GDM1 (cell line): ENCODE data around the gene RBBP9.
"Not testable (repeated sequence)": the region's sequence is repeated elsewhere in the genome, so short reads cannot be mapped to it uniquely, and the experiment has no call there.

Source experiments
- DNase-seq: peaks from one replicate; lab custom pipeline; 2025; lab: John Stamatoyannopoulos, UW

Gene RBBP9

DNA sequence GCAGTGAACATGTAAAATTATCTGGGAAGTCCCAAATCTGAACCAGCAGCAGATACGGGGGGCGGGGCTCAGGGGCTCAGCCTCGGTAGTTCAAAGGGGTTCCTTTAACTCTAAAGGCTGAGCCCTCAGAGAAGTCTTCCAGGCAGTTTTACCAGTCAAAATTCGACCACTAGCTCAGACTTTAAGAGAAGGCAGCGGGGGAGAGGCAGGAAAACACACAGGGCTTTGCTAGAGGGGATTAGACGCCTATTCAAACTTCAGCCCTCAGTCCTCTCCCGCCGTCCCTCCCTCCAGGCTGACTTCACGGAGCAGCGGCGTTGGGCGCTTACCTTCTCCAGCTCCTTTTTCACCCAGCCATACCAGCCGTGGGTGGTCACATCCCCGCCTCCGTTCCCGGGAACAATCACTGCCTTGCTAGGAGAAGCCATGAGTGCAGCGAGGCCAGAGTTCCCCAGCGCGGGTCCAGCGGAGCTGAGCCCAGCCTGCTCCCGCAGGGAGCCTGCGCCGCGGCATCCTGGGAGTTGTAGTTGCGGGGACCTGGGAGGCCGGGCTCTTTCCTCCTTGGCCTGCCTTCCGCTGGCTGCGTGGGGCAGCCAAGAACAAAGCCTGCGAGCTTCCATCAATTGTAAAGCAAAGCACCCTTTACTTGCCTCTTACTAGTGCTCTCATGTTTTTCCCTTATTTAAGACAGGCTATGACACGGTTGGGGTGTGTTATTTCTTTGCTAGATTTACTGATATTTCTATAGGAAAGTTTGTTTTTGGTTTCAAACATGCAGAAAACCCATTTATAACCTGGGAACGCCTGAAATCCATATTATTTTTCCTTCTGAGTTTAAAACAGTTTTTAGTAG is at the start of gene RBBP9:
RBBP9 (minus strand) TSS at position 486 of the 853 bp plus-strand sequence; CDS start at position 428, 58 bp downstream.
- peak; percentile 74 for DNase-seq

DNA sequence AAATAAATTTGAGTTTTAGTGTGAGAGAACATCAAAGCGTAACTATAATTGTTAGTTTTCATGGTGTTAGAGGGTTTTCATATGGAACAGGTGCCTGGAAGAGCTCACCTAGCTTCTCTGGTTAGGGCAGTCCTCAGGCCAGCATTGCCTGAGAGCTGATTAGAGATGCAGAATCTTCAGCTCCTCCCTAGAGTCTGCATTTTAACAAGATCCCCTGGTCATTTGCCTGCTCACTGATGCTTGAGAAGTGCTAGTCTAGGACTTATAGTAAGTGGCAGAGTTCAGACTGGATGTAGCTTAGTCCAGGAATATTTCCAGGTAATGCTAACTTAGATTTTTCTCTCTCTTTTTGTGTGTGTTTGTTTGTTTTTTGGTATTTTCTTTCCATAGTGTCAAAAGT is 48.5 kb upstream of the RBBP9 start:
- DNase-seq, result no peak

DNA sequence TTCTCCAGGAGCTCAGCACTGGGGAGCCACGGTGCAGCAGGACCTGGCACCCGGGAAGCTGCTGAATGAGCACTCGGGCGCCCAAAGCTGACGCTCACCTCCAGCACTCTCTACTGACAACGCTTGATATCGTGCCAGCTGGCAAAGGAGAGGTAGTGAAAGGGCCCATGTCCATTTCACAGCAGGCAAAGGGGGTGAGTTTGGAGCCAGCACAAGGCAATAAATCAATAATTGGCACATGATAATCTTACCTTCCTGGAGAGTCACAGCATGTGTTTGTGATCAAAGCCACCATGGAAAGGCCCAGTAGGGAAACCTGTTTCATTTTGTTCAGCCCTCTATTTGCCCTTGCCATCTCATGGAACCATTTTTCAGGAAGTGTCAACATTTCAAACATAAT is 46.9 kb upstream of the RBBP9 start:
- DNase-seq, result no peak

DNA sequence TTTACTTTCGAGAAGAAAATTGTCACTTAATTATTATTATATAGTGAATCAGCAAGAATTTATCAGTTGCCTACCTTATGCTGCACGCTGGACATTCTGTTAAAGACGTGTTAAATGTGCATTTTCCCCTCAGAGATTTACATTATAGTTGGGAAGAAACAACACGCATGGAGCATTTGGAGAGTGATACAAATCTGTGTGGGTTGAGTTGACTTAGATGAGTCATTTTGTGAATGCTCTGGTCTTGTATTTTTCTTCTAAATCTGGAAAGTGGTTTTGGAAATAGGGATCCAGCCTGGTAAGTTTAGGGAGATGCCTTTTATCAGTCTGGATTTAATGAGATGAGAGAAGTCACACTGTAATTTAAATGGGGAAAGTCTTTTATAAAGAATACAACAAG is 46.2 kb upstream of the RBBP9 start:
- DNase-seq, result no peak

DNA sequence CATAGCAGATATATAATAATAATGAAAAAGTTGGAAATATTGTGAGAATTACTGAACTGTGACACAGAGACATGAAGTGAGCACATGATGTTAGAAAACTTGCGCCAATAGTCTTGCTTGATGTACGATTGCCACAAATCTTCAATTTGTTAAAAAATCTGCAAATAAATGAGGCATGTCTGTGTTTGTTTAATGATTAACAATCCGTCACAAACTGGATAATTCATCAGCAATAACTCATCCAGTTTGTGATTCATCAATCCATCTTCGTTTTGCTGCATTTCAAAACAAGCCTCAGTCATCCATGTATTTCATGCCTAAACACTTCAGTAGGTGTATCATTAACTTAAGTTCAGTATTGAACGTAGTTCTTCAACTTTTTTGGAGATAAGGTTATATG is 44.7 kb upstream of the RBBP9 start:
- DNase-seq, result no peak

DNA sequence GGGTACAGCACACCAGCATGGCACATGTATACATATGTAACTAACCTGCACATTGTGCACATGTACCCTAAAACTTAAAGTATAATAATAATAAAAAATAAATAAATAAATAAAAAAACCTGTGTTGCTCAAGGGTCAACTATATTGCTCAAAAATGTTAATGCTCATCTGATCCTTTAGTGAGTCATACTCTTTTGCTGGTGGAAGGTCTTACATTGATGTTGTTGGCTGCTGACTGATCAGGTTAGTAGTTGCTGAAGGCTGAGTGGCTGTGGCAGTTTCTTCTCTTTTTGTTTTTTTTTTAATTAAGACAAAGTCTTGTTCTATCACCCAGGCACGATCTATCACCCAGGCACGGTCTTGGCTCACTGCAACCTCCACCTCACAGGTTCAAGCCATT is 40.6 kb upstream of the RBBP9 start:
- DNase-seq, result no peak

DNA sequence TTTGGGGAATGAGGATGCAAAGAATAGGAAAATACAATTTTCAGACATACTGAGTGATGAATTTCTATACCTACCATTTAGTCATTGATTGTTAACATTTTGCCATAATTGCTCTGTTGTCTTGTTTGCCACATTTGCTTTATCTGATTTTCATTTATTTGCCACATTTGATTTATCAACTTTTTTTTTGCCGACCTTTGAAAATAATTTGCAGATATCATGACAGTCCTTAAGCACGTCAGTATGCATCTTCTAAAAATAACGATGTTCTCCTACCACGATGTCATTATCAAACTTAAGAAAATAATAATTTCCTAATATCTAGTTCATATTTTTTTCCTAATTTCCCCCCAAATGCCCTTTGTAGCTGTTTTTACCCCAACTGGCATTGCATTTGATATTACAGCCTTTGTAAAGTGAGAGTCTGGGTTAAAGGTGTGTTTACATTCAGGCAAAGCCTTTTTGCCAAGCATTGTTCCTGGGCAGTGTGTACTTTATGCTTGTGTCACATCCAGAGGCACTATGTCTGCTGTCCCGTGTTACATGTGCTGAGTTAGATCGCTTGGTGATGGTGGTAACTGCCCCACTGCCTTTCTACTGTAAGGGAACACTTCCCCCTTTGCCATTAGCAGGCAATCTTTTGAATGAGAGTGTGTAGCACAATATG is 37.1 kb upstream of the RBBP9 start:
- DNase-seq, result no peak

DNA sequence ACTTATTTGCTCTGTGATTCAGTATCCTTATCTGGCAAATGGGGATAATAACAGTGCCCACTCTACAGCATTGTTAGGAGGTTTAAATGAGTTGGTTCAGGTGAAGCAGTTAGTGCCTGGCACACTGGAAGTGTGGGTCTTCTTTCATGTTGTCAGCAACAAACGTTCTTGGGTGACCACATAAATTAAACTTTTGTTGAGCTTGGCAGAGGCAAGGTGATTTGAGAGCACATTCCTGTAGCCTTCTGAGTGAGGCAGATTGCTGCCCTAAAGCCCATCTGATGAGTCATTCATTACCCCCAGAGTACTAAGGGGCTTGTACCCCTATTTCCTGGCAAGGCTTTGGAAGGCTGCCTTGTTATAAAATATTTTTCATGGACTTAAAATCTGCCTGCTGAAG is 36.5 kb upstream of the RBBP9 start:
- DNase-seq, result no peak

DNA sequence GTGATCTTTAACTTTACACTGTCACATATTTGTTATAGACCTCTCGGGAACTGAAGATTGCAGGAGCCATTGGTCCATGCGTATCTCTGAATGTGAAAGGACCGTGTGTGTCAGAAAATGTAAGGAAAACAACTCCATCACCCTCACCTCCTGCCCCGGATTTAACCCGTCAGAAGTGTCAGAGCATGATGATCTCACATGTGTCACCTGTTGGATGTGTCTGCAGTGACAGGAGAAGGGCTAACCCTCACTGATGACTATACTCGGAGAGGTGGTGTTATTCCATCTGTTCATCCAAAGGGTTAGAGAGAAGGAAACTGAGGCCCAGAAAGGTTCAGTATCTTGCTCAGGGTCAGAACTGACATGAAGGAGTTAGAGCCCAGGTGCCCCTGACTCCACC is 35.6 kb upstream of the RBBP9 start:
- DNase-seq, result no peak

DNA sequence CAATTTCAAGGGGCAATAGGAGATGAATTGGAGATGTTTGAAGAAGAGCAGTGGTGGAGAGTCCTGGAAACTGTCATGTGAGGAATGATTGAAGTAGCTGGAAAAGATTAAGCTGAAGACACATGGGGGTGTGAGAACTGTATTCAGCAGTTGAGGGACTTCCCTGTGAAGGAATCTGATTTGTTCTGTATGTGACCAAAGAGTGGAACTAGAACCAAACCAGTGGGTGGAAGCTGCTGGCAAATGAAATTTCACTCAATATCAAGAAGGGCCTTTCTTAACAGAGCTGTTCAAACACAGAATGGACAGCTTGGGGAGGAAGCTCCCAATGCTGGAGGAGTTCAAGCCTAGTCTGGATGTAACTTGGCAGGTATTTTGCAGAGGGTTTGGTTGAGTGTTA is 32.0 kb upstream of the RBBP9 start:
- no peak for DNase-seq

DNA sequence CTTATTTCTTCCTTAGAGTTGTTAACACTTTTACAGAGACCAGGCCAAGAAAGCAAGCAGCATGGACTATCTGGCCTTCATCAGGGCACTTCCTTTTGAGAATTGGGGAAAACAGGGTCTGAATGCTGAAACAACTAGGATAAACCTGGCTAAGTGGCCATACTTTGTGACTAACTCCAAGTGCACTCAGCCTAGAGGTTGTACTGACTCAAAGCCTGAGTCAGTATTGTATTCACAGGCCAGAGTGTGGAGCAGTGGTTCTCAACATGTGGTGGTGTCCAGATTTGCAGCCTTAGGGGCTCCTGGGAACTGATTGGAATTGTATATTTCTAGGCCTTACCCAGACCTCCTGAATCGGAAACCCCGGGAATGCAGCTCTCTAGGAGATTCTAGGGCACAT is 30.8 kb upstream of the RBBP9 start:
- DNase-seq, result no peak

DNA sequence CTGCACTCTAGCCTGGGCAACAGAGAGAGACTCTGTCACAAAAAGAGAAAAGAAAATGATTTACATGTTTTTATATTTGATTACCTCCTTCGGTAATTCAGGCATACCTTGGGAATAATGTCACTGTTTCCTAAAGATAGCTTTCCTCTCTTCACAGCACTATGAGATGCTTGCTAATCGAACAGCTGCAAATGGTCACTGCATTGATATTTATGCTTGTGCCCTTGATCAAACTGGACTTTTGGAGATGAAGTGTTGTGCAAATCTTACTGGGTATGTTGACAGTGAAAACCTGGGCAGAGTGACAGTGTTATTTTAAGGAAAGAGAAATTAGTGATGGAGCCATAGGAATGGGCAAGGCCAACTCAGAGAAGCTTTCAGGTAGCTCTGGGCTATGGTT is 30.3 kb upstream of the RBBP9 start:
- no peak for DNase-seq

DNA sequence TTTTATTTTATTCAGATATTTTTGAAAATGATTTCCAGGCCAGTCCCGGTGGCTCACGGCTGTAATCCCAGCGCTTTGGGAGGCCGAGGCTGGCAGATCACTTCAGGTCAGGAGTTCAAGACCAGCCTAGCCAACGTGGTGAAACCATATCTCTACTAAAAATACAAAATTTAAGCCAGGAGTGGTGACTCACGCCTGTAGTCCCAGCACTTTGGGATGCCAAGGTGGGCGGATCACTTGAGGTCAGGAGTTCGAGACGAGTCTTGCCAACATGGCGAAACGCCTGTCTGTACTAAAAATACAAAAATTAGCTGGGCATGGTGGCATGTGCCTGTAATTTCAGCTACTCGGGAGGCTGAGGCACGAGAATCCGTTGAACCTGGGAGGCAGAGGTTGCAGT is 29.7 kb upstream of the RBBP9 start:
- not testable (repeated sequence) for DNase-seq

DNA sequence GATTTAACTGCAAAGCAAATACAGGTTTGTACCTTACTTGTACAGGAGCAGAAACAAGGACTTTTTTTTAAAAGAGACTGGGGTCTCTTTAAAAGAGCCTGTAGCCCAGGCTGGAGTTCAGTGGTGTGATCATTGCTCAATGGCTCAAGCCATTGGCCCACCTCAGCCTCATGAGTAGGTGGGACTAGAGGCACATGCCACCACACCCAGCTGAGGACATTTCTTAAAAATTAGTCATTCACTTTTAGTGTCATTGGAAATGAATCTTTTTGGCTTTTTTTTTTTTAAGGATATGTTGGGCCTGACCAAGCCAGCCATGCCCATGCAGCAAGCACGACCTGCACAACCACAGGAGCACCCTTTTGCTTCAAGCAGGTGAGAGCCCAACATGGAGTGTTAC is 27.6 kb upstream of the RBBP9 start:
- DNase-seq, result no peak

DNA sequence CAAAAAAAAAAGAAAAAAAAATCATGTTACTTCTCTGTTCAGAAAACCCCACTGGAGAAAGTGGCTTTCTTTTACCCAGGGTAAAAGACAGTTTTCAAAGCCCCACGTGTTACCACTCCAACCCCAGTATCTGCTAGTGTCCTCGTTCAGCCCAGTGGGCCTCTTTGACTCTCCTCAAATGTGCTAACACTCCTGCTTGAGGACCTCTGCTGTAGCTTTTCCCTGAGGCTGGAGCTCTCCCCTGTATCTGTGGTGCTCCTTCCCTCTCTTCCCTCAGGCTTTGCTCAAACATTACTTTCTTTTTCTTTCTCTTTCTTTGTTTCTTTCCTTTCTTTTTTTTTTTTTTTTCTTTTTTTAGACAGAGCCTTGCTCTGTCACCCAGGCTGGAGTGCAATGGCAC is 26.0 kb upstream of the RBBP9 start:
- DNase-seq, result no peak

DNA sequence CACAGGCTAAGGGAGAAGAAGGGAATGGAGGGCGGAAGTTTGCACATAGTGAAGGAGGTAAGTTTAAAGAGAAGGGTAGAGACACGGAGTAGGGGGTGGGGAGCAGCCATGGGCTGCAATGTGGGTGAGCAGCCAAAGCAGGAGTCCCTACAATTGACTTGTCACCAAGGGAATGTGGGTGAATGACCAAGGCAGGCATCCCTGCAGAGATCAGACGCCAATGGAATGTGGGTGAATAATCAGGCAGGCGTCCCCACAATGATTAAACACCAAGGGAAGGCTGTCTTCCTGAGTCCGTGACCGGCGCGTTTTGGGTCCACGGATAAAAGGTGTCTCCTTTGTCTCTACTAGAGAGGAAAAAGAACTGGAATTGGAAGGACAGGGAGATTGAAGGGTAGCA is 25.0 kb upstream of the RBBP9 start:
- not testable (repeated sequence) for DNase-seq

DNA sequence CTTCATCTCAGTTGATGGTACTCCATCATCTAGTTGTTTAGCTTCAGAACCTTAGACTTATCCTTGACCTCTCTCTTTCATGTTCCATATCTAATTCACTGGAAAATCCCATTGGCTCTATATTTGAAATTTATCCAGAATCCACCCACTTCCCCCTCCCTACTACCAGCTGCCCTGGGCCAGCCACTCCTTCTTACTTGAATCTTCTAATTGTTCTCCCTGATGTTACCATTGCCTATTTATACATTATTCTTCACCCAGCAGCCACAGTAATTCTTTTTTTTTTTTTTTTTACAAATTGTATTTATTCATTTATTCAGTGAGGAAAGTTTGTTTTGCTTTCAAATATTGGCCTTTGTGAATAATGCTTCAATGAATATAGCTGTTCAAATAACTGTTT is 18.9 kb upstream of the RBBP9 start:
- no peak for DNase-seq

DNA sequence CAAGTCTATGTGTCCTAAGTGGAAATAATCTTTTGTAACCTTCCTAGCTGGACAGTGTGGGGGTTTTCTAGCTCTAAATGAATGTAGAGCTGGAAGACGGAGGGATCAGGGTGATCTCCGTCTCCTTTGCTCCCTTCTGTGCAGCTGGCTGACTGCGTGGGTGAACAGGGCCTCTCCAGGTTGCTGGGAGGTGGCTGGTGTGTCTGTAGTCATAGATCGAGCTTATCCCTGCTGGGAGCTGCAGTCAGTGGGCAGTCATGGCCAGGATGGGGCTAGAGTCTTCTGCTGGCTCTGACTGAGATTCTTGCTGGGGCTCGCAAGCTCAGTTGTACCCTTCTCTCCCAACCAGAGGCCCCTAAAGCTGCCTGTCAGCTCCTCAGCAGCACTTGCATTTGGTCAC is 17.1 kb upstream of the RBBP9 start:
- no peak for DNase-seq

DNA sequence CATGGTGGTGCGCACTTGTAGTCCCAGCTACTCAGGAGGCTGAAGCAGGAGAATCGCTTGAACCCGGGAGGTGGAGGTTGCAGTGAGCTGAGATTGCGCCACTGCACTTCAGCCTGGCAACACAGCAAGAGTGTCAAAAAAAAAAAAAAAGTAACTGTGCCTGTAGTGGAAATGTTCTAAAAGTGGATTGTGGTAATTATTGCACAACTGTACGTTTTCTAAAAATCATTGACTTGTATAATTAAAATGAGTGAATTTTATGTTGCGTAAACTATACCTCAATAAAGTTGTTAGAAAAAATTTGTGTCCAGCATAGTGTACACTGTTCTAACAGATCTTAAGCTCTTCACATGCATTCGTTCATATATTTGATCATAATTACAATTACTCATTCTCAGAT is 16.2 kb upstream of the RBBP9 start:
- no peak for DNase-seq

DNA sequence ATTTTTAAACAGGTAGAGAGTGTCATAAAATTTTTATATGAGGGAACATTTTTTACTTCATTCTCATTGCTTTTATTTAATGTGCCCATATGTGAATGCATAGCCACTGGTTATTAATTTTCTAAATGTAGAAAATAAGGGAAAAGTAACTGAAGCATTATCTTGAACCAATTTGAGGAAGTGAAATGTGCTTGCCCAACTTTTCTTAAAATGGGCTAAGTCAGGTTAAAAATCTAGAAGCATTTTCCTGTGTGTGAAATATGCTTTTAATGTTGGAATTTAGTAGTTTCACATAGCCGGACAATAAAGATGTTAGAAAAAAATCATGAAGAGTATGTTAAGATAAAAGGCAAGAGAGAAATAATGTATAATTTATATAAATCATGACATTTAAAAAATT is 14.5 kb upstream of the RBBP9 start:
- DNase-seq, result no peak

DNA sequence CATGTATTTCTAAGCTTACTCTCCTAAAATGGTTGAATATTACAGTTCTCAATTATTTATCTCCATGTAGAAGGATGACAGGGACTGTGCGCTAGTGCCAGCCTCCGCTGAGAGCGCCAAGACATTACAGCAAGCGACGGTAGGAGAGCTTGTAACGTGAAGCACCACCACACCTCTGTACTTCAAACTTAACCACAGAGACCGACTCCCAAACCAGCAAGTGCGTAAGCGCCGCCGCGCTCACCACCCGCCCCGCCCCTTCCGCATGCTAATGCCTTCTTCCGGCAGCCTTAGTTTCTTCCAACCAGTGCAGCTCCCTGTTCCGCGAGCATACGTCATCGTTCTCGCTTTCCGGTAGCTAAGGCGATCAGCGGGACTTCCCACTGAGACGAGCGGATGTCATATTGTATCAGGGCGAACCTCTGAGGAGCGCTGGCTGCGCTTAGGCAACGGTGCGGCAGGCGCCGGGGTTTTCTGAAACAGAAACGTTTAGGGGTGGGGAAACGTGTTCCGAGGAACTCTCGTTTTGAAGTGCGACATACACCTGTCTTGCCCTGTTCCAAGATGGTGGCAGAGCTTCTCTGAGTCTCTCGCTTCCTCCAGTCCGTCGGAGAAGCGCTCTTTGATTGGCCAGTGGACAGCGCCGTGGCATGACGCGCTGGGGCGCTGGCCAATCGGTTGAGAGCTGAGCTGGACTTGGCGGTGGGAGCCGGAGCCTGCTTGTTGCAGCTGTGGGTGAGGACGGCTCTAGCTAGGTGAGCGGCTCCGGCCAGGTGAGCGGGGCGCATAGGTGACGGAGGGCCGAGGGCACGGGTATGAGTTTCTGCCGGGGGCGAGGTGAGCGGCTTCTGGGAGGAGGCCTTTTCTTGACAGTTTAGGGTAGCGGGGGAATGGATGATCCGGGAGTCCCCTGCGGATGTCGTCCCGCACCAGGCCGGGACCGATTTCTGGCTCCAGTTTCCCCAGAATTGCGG is 10.5 kb upstream of the RBBP9 start, which contains the start of gene SEC23B:
SEC23B (plus strand) TSS at position 723 of the 974 bp plus-strand sequence. CDS start 2,896 bp downstream, outside the sequence.
- DNase-seq, result peak; percentile 93

DNA sequence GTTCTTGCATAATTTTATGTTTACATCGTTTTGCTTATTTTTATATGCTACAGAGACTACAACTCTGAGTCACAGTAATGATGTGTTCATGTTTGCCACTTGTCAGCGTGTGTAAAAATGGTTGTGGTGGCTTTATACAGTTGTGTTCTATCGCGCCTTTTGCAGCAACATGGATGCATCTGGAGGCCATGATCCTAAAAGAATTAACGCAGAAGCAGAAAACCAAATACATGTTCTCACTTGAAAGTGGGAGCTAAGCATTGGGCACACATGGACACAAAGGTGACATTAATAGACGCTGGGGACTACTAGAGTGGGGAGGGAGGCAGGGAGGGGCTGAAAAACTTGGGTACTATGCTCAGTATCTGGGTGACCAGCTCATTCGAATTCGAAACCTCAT is 9.7 kb upstream of the RBBP9 start:
- DNase-seq, result no peak
